OCI-LY1 (cell line): ENCODE data around the gene UBA6.

Experiments used
- H2AFZ ChIP-seq: fragments of 200-600 bp; sonication (generic), shearing (Covaris generic); 2 replicates; pipeline ENCODE4 v1.6.0; 2014; ENCODE audit warnings: antibody characterized with exemption, mild to moderate bottlenecking, low read length
- H3F3A ChIP-seq: fragments of 200-600 bp; sonication (generic), shearing (Covaris generic); 2 replicates; pipeline ENCODE4 v1.6.0; 2014; ENCODE audit warnings: mild to moderate bottlenecking, antibody characterized with exemption, low read length, moderate library complexity; ENCODE audit not compliant: insufficient read depth
- H3K27ac ChIP-seq: fragments of 200-600 bp; sonication (generic); 2 replicates; pipeline ENCODE4 v1.5.1; 2014; ENCODE audit warnings: low read length, mixed run types, mild to moderate bottlenecking, low read depth; ENCODE audit not compliant: poor library complexity, severe bottlenecking
- H3K27me3 ChIP-seq: fragments of 200-600 bp; sonication (generic); 2 replicates; pipeline ENCODE4 v1.6.0; 2014; ENCODE audit warnings: antibody characterized with exemption, mild to moderate bottlenecking, low read length, moderate library complexity; ENCODE audit not compliant: insufficient read depth
- H3K36me3 ChIP-seq: fragments of 200-600 bp; sonication (generic); 2 replicates; pipeline ENCODE4 v1.6.1; 2014; ENCODE audit warnings: mild to moderate bottlenecking, antibody characterized with exemption, low read length, moderate library complexity, mixed read lengths; ENCODE audit not compliant: insufficient read depth
- H3K4me1 ChIP-seq: fragments of 200-600 bp; sonication (generic); 2 replicates; pipeline ENCODE4 v1.5.1; 2014; ENCODE audit warnings: mild to moderate bottlenecking, low read length, moderate library complexity; ENCODE audit not compliant: insufficient read depth, severe bottlenecking
- H3K4me2 ChIP-seq: fragments of 200-600 bp; sonication (generic), shearing (Covaris generic); 2 replicates; pipeline ENCODE4 v1.6.1; 2014; ENCODE audit warnings: low read length
- H3K4me3 ChIP-seq: fragments of 200-600 bp; sonication (generic); 2 replicates; pipeline ENCODE4 v1.5.1; 2014; ENCODE audit warnings: low read length, low read depth, mild to moderate bottlenecking, mixed read lengths; ENCODE audit not compliant: poor library complexity, severe bottlenecking
- H3K79me2 ChIP-seq: fragments of 200-600 bp; shearing (Covaris generic); 2 replicates; pipeline ENCODE4 v1.6.1; 2016; ENCODE audit warnings: mixed run types, low read length, mixed read lengths; ENCODE audit not compliant: insufficient read depth
- H3K9ac ChIP-seq: fragments of 200-600 bp; sonication (generic), shearing (Covaris generic); 2 replicates; pipeline ENCODE4 v1.6.1; 2014; ENCODE audit warnings: mild to moderate bottlenecking, low read length, mixed read lengths
- H3K9me2 ChIP-seq: fragments of 200-600 bp; sonication (generic), shearing (Covaris generic); 2 replicates; pipeline ENCODE4 v1.6.1; 2014; ENCODE audit warnings: low read depth, mild to moderate bottlenecking, low read length, mixed read lengths
- H3K9me3 ChIP-seq: fragments of 200-600 bp; shearing (Covaris generic); 2 replicates; pipeline ENCODE4 v1.6.1; 2014; ENCODE audit warnings: low read length, mixed read lengths
- H4K20me1 ChIP-seq: fragments of 200-600 bp; sonication (generic), shearing (Covaris generic); 2 replicates; pipeline ENCODE4 v1.6.0; 2016; ENCODE audit warnings: mild to moderate bottlenecking, low read length; ENCODE audit not compliant: insufficient read depth
- CTCF ChIP-seq: fragments of 200-600 bp; sonication (generic), shearing (Covaris generic); IDR thresholded peaks from 2 replicates; pipeline ENCODE4 v1.5.1; 2017; ENCODE audit warnings: mild to moderate bottlenecking, antibody characterized with exemption, low read length, moderate library complexity, mixed read lengths
- EZH2 ChIP-seq: fragments of 200-600 bp; sonication (generic), shearing (Covaris generic); IDR thresholded peaks from 2 replicates; pipeline ENCODE4 v1.8.0; 2017; ENCODE audit warnings: borderline replicate concordance, mixed run types, mild to moderate bottlenecking, antibody characterized with exemption, low read length, moderate library complexity, mixed read lengths

The UBA6 gene

GRCh38 chr4:67566335-67566734, 134.6 kb downstream of the UBA6 start:
- no peak overlapping the region for H2AFZ ChIP-seq

GRCh38 chr4:67565284-67565683, 135.7 kb downstream of the UBA6 start:
- no peak for TF ChIP-seq CTCF
- no peak for TF ChIP-seq EZH2
- no peaks in the 10 kb centered on the region for H3K9me2 ChIP-seq
- no peak overlapping the region for H3K4me2 ChIP-seq
- H3F3A ChIP-seq: no peaks in the 10 kb centered on the region
- no peak overlapping the region for H2AFZ ChIP-seq
- peaks cover 48% of the 10 kb centered on the region for H3K36me3 ChIP-seq
- no peaks in the 10 kb centered on the region for H3K9me3 ChIP-seq
- H3K27ac ChIP-seq: no peak overlapping the region
- H3K27me3 ChIP-seq: no peaks in the 10 kb centered on the region
- H3K4me3 ChIP-seq: no peak overlapping the region
- H3K79me2 ChIP-seq: peaks cover 80% of the 10 kb centered on the region
- peaks cover 68% of the 10 kb centered on the region for H3K4me1 ChIP-seq
- H3K9ac ChIP-seq: no peak overlapping the region
- no peaks in the 10 kb centered on the region for H4K20me1 ChIP-seq

More at GRCh38 chr4:67566335-67566734, 134.6 kb downstream of the UBA6 start:
- Histone ChIP-seq H4K20me1 (no peaks in the 10 kb centered on the region), H3K9me2 (no peaks in the 10 kb centered on the region), H3K9ac (no peak overlapping the region), H3F3A (no peaks in the 10 kb centered on the region), H3K36me3 (peaks cover 46% of the 10 kb centered on the region), H3K79me2 (peaks cover 69% of the 10 kb centered on the region), H3K4me2 (no peak overlapping the region), H3K4me3 (no peak overlapping the region), H3K27me3 (no peaks in the 10 kb centered on the region), H3K27ac (no peak overlapping the region), H3K9me3 (no peaks in the 10 kb centered on the region), H3K4me1 (peaks cover 61% of the 10 kb centered on the region)
- no peak for TF ChIP-seq EZH2
- no peak for TF ChIP-seq CTCF
